Cardiac fibroblast (primary cell): Measurements from ENCODE around the gene RAB31.

Experiments
- DNase-seq, 2 donors: peaks; one replicate each; pipeline versions ENCODE4 v3.0.0 to v3.0.0-alpha.2; 2010; ENCODE audit warnings: low read depth in 2 of 2
- H3K4me3 ChIP-seq, 2 donors: replicated peaks in 1 of 2; 1 replicate in 1 of 2; 2 replicates in 1 of 2; pipeline ENCODE4 v1.5.1; 2011; ENCODE audit warnings: low read depth in 2 of 2, low read length in 2 of 2, mild to moderate bottlenecking in 2 of 2, moderate library complexity in 1 of 2
- CTCF ChIP-seq: IDR thresholded peaks from one replicate; pipeline ENCODE4 v1.5.1; 2011; ENCODE audit warnings: low read depth, mild to moderate bottlenecking, low read length, inconsistent platforms

Gene RAB31

GRCh38 chr18:9832871-9833270 is 124.8 kb downstream of the RAB31 start:
- H3K4me3 ChIP-seq = no peak overlapping the region
- no peak for DNase-seq
- no peak for TF ChIP-seq CTCF

DNA sequence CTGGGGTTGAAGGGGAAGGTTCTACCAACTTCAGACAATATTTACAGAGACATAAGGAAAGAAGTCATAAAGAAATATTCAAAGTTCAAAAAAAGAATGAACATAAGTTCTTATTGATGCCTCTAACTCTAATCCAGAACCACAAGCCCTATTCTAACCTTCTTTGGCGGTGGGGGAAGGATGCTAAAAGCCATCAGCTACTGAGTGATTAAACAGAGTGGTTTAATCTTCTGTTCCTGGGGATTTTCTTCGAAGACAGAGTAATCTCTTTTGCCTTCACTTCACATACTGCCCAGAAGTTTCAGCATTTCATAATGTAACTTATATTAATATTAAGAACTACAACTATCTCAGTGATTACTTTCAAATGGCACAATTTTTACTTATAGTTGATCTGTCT is 126.5 kb downstream of the RAB31 start:
- no peak for DNase-seq
- no peak for TF ChIP-seq CTCF
- no peak overlapping the region for H3K4me3 ChIP-seq

- no peak for DNase-seq
- TF ChIP-seq CTCF = no peak
- H3K4me3 ChIP-seq = no peak overlapping the region
These were observed 127.1 kb downstream of the RAB31 start for GRCh38 chr18:9835113-9835755.

- TF ChIP-seq CTCF = no peak
- H3K4me3 ChIP-seq = no peak overlapping the region
- DNase-seq = no peak
These were observed 127.7 kb downstream of the RAB31 start for GRCh38 chr18:9835825-9836224.

- TF ChIP-seq CTCF = no peak
- DNase-seq = peak in 1 of 2 donors; percentile 60
- H3K4me3 ChIP-seq = no peak overlapping the region
These were observed 130.2 kb downstream of the RAB31 start for GRCh38 chr18:9838144-9838877.

GRCh38 chr18:9839211-9839610 is 131.1 kb downstream of the RAB31 start:
- TF ChIP-seq CTCF = no peak
- DNase-seq = no peak

More at GRCh38 chr18:9839211-9839610, 131.1 kb downstream of the RAB31 start:
- no peak overlapping the region for H3K4me3 ChIP-seq
